ENCODE measurements around the gene FANCB.

FANCB gene

DNA sequence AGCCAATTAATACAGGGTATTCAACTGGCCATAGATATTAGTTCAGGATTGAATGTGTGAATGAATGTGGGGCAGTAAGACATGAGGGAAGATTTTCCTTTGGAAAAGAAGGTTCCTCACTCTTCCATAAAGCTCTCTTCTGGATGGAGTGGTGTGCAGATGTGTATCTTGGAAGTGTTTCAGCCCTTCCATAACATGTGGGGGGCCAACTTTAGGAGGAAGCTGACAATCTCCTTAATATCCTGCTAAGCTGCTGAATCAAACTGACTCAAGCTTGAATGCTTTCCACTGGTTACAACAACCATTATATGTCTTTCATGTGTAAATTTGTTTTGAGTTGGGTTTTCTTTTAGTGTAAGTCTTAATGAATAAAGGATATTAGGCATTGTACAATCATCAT lies 40.3 kb downstream of the FANCB start:
- no peak for DNase-seq (ENCODE audit: low spot score)

DNA sequence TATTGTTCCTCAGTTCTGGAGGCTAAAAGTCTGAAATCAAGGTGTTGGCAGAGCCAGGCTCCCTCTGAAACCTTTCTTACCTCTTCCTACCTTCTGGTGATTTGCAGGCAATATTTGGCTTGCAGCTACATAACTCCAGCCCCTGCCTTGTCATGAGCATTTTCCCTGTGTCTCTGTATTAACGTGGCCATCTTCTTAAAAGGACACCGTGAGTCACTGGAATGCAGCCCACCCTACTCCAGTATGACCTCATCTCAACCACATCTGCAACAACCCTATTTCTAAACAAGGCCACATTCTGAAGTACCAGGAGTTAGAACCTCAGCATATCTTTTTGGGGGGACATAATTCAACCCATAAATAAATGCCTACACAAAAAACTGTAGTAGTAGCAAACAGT lies 40.7 kb downstream of the FANCB start:
- DNase-seq (ENCODE audit: low spot score): no peak

DNA sequence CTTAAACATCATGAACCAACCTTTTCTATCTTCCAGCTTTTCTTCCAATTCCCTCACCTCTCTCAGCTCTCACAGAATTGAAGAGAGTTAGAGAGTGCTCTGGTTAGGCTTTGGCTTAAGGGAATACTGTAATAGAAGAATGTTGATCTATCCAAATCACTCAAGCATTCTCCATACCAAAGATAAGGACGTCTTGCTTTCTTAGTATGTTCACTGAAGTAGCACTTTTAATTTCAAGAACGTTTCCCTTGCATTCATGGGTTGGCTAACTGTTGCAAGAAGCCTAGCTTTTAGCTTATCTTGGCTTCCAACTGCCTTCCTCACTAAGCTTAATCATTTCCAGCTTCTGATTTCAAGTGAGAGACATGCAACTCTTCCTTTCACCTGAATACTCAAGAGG lies 43.2 kb downstream of the FANCB start:
- DNase-seq (ENCODE audit: low spot score): no peak

DNA sequence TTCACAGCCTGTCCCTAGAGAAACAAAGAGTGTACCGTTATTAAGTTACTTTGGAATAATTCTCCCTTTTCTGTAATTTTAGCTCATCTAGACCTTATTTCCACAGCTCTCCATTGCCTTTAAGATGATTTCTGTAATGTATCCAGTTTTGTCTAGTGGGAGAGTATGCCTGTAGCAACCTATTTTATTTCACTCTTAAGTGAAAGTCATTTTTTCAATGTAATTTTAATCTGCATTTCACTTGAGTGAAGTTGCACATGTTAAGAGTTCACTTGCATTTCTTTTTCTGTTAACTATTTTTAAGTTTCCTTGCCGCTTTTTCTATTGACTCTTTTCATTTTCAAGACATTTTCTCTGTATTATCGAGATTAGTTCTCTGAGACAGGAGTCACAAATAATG lies 46.5 kb downstream of the FANCB start:
- DNase-seq (ENCODE audit: low spot score): no peak

DNA sequence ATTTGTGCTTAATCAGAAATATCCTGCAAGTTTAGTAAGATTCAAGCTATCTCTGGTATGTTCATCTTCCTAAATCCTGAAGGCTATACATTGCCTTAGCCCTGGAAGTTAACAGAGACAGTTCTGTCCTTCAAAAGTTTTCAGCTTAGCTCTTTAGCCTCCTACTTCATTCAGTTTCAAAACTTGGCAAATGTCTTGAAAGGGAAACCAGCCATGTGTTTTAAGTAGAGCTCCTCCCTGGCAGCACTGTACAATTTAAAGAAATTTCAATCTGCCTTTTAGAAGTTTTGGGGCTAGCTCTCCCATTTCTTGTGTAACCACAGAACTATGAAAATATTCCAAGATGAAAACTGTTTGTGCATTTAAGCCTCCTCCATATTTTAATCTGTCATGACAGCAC lies 47.0 kb downstream of the FANCB start:
- DNase-seq (ENCODE audit: low spot score): no peak

DNA sequence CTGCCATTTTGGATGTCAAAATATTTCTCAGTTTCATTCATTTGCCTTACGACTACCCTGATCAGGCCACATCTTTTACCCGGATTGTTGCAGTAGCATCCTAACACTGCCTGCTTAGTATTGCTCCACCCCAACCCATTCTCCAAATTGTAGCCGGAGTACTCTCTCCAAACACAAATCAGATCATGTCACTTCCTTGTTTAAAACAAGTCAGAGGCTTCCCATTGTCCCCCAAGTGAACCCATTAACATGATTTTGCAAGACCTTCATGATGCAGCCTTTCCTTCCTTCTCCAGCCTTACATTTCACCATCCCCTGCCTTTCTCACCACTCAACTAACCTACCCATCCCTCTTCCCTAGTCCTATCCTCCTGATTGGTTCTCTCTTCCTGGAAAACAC lies 53.1 kb downstream of the FANCB start:
- DNase-seq (ENCODE audit: low spot score): no peak

DNA sequence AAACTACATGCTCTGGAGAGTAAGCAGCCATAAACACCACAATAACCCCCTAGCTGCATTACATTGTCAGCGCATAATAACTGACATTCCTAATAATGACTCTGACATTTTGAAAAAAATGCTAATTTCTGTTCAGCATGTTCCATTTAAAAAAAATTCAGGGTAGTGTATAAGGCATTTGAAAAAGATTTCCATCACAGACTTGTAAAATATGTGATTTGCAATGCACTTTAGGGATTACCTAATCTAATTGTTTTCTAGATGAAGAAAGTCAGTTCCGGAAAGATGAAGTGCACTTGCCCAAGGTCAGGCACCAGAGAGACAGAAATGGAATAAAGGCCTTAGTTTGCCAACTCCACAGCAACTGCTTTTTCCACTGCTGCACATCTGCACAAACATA lies 55.3 kb downstream of the FANCB start:
- no peak for DNase-seq (ENCODE audit: low spot score)

DNA sequence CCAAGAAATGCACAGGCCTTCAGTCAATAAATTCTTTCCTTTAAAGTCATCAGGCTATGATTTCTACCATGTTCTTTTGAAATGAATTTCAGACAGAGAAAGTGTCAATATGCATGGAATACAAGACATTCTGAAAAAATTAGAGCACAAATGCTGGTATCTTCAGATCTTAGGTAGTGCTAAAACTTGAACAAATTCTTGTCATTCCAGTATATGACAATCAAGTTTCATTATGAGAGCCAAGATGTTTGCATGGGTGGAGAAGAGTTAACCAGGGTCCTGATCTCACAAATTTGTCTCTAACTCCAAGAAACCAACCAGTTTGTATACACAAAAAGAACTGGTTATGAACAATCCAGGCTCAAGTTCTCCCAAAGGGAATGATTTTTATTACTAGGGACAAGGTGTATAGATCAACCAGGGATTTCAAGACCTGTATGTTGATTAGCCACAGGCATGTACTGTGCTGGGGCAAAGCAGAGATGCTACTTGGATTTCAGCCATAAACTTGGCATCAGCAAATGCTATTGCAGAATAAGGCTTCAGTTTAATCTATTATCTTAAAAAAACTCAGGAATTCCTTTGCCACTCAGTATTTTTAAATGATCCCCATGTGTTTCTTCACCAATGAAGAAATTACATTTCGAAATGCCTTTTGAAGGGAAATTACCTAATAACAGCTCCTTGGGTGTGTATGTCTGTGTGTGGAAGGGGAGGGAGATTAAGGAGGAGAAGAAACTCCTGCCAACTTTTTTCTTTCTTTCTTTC lies 69.7 kb downstream of the FANCB start:
- no peak for DNase-seq (ENCODE audit: low spot score)

DNA sequence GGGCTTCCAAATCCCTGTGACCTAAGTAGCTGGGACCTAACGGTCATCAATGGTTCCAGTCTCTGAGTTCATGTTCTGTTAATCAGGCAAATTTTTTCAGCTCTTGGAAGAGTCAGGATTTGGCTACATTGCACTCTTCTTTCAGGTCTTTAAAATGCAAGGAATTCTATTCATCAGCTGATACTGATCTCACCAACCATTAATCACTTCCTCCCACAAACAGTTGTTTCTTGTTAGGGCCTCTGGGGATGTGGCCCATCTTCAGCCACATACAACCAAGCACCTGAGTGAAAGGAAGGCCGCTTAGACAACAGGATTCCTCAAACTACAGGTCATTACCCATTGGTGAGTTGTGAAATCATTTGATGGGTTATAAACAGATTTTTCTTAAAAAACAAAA lies 71.7 kb downstream of the FANCB start:
- DNase-seq (ENCODE audit: low spot score): no peak

DNA sequence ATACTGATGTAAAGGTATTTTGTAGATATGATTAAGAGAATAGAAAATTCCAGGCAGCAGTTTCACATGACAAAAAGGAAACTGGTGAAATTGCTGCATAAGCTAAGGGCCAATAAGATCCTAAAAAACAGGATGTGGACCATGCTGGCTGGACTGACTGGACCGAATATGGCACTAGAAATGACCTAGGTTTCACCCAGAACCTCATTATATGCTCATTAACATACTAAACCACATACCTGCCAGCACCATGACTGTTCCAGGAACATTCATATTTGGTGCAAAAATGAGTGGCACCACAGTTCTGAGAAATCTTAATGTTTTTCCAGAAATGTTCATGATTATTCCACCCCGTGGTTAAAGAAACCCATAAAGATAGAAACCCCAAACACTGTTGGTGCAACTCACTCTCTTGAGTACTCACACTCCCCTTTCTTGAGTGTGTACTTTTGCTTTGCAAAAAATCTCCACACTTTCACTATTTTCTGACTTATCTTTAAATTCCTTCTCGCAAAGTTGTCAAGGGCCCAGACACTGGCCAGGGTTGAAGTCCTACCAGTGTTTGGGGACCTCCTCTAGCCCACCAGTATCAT lies 74.0 kb downstream of the FANCB start:
- no peak for DNase-seq (ENCODE audit: low spot score)
